Body of pancreas (tissue), 4 donors: Measurements from ENCODE around the gene MELK.

Experiments
- CTCF ChIP-seq, 7 experiments: fragments of 450-650 bp in 4 of 7; fragments of 200-600 bp in 3 of 7; sonication (generic) in 3 of 7; IDR thresholded peaks; one replicate each; pipeline ENCODE4 v1.5.1; 2016 to 2019; ENCODE audit warnings: antibody characterized with exemption in 7 of 7
- POLR2A ChIP-seq, 3 donors: fragments of 450-650 bp; IDR thresholded peaks; one replicate each; pipeline ENCODE4 v1.6.1; 2016; ENCODE audit warnings: antibody characterized with exemption in 3 of 3, mild to moderate bottlenecking in 2 of 3

GRCh38 chr9:36535107-36535506 lies 37.6 kb upstream of the MELK start:
- TF ChIP-seq POLR2A (IDR thresholded peaks at IDR 0.05) (no peak), CTCF (IDR thresholded peaks at IDR 0.05) (no peak)
